GM12872 (cell line): ENCODE results near the gene KRT83.

Experiments
- TF ChIP-seq, protein P1 (sequence below): IDR thresholded peaks from 3 replicates; pipeline ENCODE4 v1.5.1; 2011; ENCODE audit warnings: low read depth, mild to moderate bottlenecking, low read length, moderate library complexity; ENCODE audit not compliant: insufficient read depth

The KRT83 gene

GRCh38 chr12:52271158-52271557 is 50.0 kb downstream of the KRT83 start:
- TF ChIP-seq, protein P1, sequence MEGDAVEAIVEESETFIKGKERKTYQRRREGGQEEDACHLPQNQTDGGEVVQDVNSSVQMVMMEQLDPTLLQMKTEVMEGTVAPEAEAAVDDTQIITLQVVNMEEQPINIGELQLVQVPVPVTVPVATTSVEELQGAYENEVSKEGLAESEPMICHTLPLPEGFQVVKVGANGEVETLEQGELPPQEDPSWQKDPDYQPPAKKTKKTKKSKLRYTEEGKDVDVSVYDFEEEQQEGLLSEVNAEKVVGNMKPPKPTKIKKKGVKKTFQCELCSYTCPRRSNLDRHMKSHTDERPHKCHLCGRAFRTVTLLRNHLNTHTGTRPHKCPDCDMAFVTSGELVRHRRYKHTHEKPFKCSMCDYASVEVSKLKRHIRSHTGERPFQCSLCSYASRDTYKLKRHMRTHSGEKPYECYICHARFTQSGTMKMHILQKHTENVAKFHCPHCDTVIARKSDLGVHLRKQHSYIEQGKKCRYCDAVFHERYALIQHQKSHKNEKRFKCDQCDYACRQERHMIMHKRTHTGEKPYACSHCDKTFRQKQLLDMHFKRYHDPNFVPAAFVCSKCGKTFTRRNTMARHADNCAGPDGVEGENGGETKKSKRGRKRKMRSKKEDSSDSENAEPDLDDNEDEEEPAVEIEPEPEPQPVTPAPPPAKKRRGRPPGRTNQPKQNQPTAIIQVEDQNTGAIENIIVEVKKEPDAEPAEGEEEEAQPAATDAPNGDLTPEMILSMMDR = no peak

DNA sequence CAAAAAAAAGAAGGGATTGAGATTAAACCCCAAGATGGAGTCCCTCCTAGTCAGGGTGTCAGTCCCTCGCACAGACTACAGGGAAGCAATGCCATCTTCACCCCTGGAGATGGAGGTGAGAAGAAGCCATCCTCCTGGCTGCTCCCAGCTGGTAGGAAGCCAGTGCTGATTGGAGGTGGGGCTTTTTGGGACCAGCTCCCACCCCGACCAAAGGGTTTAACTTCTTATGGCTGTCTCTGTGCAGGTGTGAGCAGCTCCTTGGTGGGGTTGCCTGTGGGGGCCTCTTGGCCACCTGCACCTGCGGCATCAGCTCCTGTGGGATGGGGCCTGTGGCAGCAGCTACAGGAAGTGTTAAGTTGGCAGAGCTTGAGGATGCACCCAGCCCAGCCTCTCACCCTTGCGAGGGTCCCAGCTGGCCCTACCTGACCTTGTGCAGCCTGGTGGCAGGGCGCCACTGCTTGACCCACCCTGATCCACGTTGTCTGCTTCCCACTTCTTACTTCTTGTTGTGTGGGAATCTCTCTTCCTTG is 50.6 kb downstream of the KRT83 start:
- TF ChIP-seq, protein P1 = no peak

- TF ChIP-seq, protein P1 = no peak
Measured at GRCh38 chr12:52268212-52268611, 53.0 kb downstream of the KRT83 start.

DNA sequence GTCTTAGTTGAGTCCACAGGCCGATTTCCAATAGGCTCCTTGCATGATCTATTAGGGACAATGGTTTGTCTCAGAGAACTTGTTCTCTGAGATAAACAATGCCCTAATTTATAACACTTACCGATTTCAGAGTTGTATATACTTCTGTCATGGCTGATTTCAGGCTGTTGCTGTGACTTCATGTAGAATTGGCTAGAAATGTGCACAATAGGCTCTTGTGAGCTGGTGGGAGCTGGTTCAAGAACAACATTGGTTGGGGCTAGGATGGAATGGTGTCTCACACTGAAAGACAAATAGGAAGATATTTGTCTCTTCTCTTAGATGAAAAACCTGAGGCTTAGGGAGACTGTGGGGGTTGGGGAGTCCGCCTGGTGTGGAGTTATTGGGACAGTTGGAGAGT is 53.5 kb downstream of the KRT83 start:
- TF ChIP-seq, protein P1 = no peak

- TF ChIP-seq, protein P1 = no peak
Measured at GRCh38 chr12:52267266-52267665, 53.9 kb downstream of the KRT83 start.

- TF ChIP-seq, protein P1 = no peak
Measured at GRCh38 chr12:52266514-52266913, 54.7 kb downstream of the KRT83 start.

DNA sequence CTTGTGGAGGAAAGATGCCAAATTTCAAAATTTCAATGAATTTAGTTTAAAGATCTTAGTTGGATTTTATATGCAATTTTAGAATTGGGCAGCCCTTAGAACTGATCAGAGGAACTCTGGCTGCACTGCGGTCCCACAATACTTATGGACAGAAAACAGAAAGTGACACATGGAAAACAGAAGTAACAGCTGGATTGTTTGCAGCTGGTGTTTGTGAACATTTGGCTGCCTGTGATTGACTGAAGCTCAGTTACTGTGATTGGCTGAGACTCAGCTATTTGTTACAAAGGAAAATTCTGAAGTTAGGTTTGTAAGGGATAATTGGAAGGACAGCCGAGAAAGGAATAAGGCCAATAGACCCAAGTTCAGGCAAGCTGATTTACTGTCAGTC is 56.8 kb downstream of the KRT83 start:
- TF ChIP-seq, protein P1 = no peak
